Measurements from ENCODE around the gene FNDC3A.

FNDC3A gene

GRCh38 chr13:49023431-49023830, 47.7 kb downstream of the FNDC3A start:
- Histone ChIP-seq H3K23ac (ENCODE audit: low read depth, low read length, poor library complexity) (no peak overlapping the region), H3K14ac (ENCODE audit: low read length) (no peak overlapping the region)

GRCh38 chr13:49026851-49027250, 51.1 kb downstream of the FNDC3A start:
- H2BK120ac ChIP-seq (ENCODE audit: low read depth, low read length) = no peak overlapping the region
- no peak overlapping the region for H3K14ac ChIP-seq (ENCODE audit: low read length)
- no peak overlapping the region for H4K8ac ChIP-seq (ENCODE audit: low read depth, low read length)
- H3K9ac ChIP-seq (ENCODE audit: low read depth, low read length, poor library complexity) = no peak overlapping the region
- H3K9me3 ChIP-seq (replicated peaks in 1 of 2; ENCODE audit: control insufficient read depth in 2 of 2, insufficient read depth in 1 of 2, low read depth in 1 of 2, low read length in 2 of 2) = peaks cover 0 to 27% of the 10 kb centered on the region in 2 donors
- H2BK12ac ChIP-seq (ENCODE audit: low read length) = no peak overlapping the region
- no peak overlapping the region for H3K4me2 ChIP-seq (ENCODE audit: insufficient read depth, low read length, poor library complexity, severe bottlenecking)
- no CpG with 5 or more reads among the region's 1 CpG for WGBS, 2 donors (ENCODE audit: extremely low coverage in 2 of 2, insufficient read length in 2 of 2, insufficient replicate concordance in 1 of 2)
- no peak overlapping the region for H2BK15ac ChIP-seq (ENCODE audit: low read length)
- peaks cover 0 to 5% of the 10 kb centered on the region in 2 donors for H3K36me3 ChIP-seq (replicated peaks in 1 of 2; ENCODE audit: control insufficient read depth in 2 of 2, insufficient read depth in 2 of 2, low read length in 2 of 2)
- no peak overlapping the region for H3K27ac ChIP-seq (replicated peaks; ENCODE audit: low read length)
- H3K27me3 ChIP-seq (ENCODE audit: control insufficient read depth in 3 of 3, insufficient read depth in 3 of 3, low read depth in 1 of 3, low read length in 3 of 3) = no peaks in the 10 kb centered on the region
- H3K4me1 ChIP-seq (ENCODE audit: control insufficient read depth in 2 of 2, insufficient read depth in 1 of 2, low read depth in 1 of 2, low read length in 2 of 2) = no peaks in the 10 kb centered on the region
- no peak overlapping the region for H3K18ac ChIP-seq (ENCODE audit: low read length)
- H3K79me1 ChIP-seq (ENCODE audit: low read depth, low read length) = no peaks in the 10 kb centered on the region
- no peak overlapping the region for H3K23ac ChIP-seq (ENCODE audit: low read depth, low read length, poor library complexity)
- DNase-seq (ENCODE audit: low spot score) = no peak
- H2AFZ ChIP-seq (ENCODE audit: low read length) = no peak overlapping the region
- H2AK5ac ChIP-seq (ENCODE audit: low read depth, low read length) = no peak overlapping the region
- H2BK5ac ChIP-seq (ENCODE audit: low read length) = no peak overlapping the region
- H3K4ac ChIP-seq (ENCODE audit: low read length) = no peak overlapping the region
- H4K91ac ChIP-seq (ENCODE audit: low read depth, low read length, poor library complexity) = no peak overlapping the region
- H3K4me3 ChIP-seq (ENCODE audit: low read length in 2 of 2) = no peak overlapping the region

More at GRCh38 chr13:49023431-49023830, 47.7 kb downstream of the FNDC3A start:
- Histone ChIP-seq H4K91ac (ENCODE audit: low read depth, low read length, poor library complexity) (no peak overlapping the region), H2BK12ac (ENCODE audit: low read length) (no peak overlapping the region), H3K18ac (ENCODE audit: low read length) (no peak overlapping the region), H3K36me3 (replicated peaks in 1 of 2; ENCODE audit: control insufficient read depth in 2 of 2, insufficient read depth in 2 of 2, low read length in 2 of 2) (peaks cover 0 to 8% of the 10 kb centered on the region in 2 donors), H3K4me3 (ENCODE audit: low read length in 2 of 2) (no peak overlapping the region), H3K9me3 (replicated peaks in 1 of 2; ENCODE audit: control insufficient read depth in 2 of 2, insufficient read depth in 1 of 2, low read depth in 1 of 2, low read length in 2 of 2) (peaks cover 0 to 38% of the 10 kb centered on the region in 2 donors), H2AK5ac (ENCODE audit: low read depth, low read length) (no peak overlapping the region), H2AFZ (ENCODE audit: low read length) (no peak overlapping the region), H4K8ac (ENCODE audit: low read depth, low read length) (no peak overlapping the region), H2BK15ac (ENCODE audit: low read length) (no peak overlapping the region), H2BK120ac (ENCODE audit: low read depth, low read length) (no peak overlapping the region), H3K27me3 (ENCODE audit: control insufficient read depth in 3 of 3, insufficient read depth in 3 of 3, low read depth in 1 of 3, low read length in 3 of 3) (no peaks in the 10 kb centered on the region), H3K79me1 (ENCODE audit: low read depth, low read length) (no peaks in the 10 kb centered on the region), H3K4me2 (ENCODE audit: insufficient read depth, low read length, poor library complexity, severe bottlenecking) (no peak overlapping the region), H3K4me1 (ENCODE audit: control insufficient read depth in 2 of 2, insufficient read depth in 1 of 2, low read depth in 1 of 2, low read length in 2 of 2) (no peaks in the 10 kb centered on the region), H3K9ac (ENCODE audit: low read depth, low read length, poor library complexity) (no peak overlapping the region), H2BK5ac (ENCODE audit: low read length) (no peak overlapping the region), H3K4ac (ENCODE audit: low read length) (no peak overlapping the region), H3K27ac (replicated peaks; ENCODE audit: low read length) (no peak overlapping the region)
- no peak for DNase-seq (ENCODE audit: low spot score)

GRCh38 chr13:49029570-49029969, 53.9 kb downstream of the FNDC3A start:
- Histone ChIP-seq H2BK5ac (ENCODE audit: low read length) (no peak overlapping the region), H3K36me3 (replicated peaks in 1 of 2; ENCODE audit: control insufficient read depth in 2 of 2, insufficient read depth in 2 of 2, low read length in 2 of 2) (peaks cover 0 to under 1% of the 10 kb centered on the region in 2 donors), H3K9me3 (replicated peaks in 1 of 2; ENCODE audit: control insufficient read depth in 2 of 2, insufficient read depth in 1 of 2, low read depth in 1 of 2, low read length in 2 of 2) (peaks cover 0 to 9% of the 10 kb centered on the region in 2 donors), H3K23ac (ENCODE audit: low read depth, low read length, poor library complexity) (no peak overlapping the region), H3K27me3 (ENCODE audit: control insufficient read depth in 3 of 3, insufficient read depth in 3 of 3, low read depth in 1 of 3, low read length in 3 of 3) (no peaks in the 10 kb centered on the region), H3K4ac (ENCODE audit: low read length) (no peak overlapping the region), H2BK15ac (ENCODE audit: low read length) (no peak overlapping the region), H2AFZ (ENCODE audit: low read length) (no peak overlapping the region), H2BK120ac (ENCODE audit: low read depth, low read length) (no peak overlapping the region), H3K4me1 (ENCODE audit: control insufficient read depth in 2 of 2, insufficient read depth in 1 of 2, low read depth in 1 of 2, low read length in 2 of 2) (no peaks in the 10 kb centered on the region), H4K91ac (ENCODE audit: low read depth, low read length, poor library complexity) (no peak overlapping the region), H3K9ac (ENCODE audit: low read depth, low read length, poor library complexity) (no peak overlapping the region), H3K79me1 (ENCODE audit: low read depth, low read length) (no peaks in the 10 kb centered on the region), H3K4me3 (ENCODE audit: low read length in 2 of 2) (no peak overlapping the region), H3K27ac (replicated peaks; ENCODE audit: low read length) (no peak overlapping the region), H2AK5ac (ENCODE audit: low read depth, low read length) (no peak overlapping the region), H3K18ac (ENCODE audit: low read length) (no peak overlapping the region), H3K14ac (ENCODE audit: low read length) (no peak overlapping the region), H4K8ac (ENCODE audit: low read depth, low read length) (no peak overlapping the region), H2BK12ac (ENCODE audit: low read length) (no peak overlapping the region), H3K4me2 (ENCODE audit: insufficient read depth, low read length, poor library complexity, severe bottlenecking) (no peak overlapping the region)
- no peak for DNase-seq (ENCODE audit: low spot score)
- no CpG with 5 or more reads among the region's 2 CpGs for WGBS, 2 donors (ENCODE audit: extremely low coverage in 2 of 2, insufficient read length in 2 of 2, insufficient replicate concordance in 1 of 2)

GRCh38 chr13:49030213-49030612, 54.5 kb downstream of the FNDC3A start:
- Histone ChIP-seq H3K36me3 (replicated peaks in 1 of 2; ENCODE audit: control insufficient read depth in 2 of 2, insufficient read depth in 2 of 2, low read length in 2 of 2) (no peaks in the 10 kb centered on the region), H3K18ac (ENCODE audit: low read length) (no peak overlapping the region), H2BK15ac (ENCODE audit: low read length) (no peak overlapping the region), H3K9me3 (replicated peaks in 1 of 2; ENCODE audit: control insufficient read depth in 2 of 2, insufficient read depth in 1 of 2, low read depth in 1 of 2, low read length in 2 of 2) (peaks cover 0 to 8% of the 10 kb centered on the region in 2 donors), H3K4me2 (ENCODE audit: insufficient read depth, low read length, poor library complexity, severe bottlenecking) (no peak overlapping the region), H2BK120ac (ENCODE audit: low read depth, low read length) (no peak overlapping the region), H4K91ac (ENCODE audit: low read depth, low read length, poor library complexity) (no peak overlapping the region), H2BK12ac (ENCODE audit: low read length) (no peak overlapping the region), H4K8ac (ENCODE audit: low read depth, low read length) (no peak overlapping the region), H3K27me3 (ENCODE audit: control insufficient read depth in 3 of 3, insufficient read depth in 3 of 3, low read depth in 1 of 3, low read length in 3 of 3) (no peaks in the 10 kb centered on the region), H3K4me1 (ENCODE audit: control insufficient read depth in 2 of 2, insufficient read depth in 1 of 2, low read depth in 1 of 2, low read length in 2 of 2) (no peaks in the 10 kb centered on the region), H3K4me3 (ENCODE audit: low read length in 2 of 2) (no peak overlapping the region), H2AFZ (ENCODE audit: low read length) (no peak overlapping the region), H3K14ac (ENCODE audit: low read length) (no peak overlapping the region), H3K4ac (ENCODE audit: low read length) (no peak overlapping the region), H2AK5ac (ENCODE audit: low read depth, low read length) (no peak overlapping the region), H3K79me1 (ENCODE audit: low read depth, low read length) (no peaks in the 10 kb centered on the region), H3K23ac (ENCODE audit: low read depth, low read length, poor library complexity) (no peak overlapping the region), H2BK5ac (ENCODE audit: low read length) (no peak overlapping the region), H3K27ac (replicated peaks; ENCODE audit: low read length) (no peak overlapping the region), H3K9ac (ENCODE audit: low read depth, low read length, poor library complexity) (no peak overlapping the region)
- WGBS, 2 donors (ENCODE audit: extremely low coverage in 2 of 2, insufficient read length in 2 of 2, insufficient replicate concordance in 1 of 2) = no CpG with 5 or more reads among the region's 2 CpGs
- no peak for DNase-seq (ENCODE audit: low spot score)
